Measurements from ENCODE around the gene RAD9A.

DNA sequence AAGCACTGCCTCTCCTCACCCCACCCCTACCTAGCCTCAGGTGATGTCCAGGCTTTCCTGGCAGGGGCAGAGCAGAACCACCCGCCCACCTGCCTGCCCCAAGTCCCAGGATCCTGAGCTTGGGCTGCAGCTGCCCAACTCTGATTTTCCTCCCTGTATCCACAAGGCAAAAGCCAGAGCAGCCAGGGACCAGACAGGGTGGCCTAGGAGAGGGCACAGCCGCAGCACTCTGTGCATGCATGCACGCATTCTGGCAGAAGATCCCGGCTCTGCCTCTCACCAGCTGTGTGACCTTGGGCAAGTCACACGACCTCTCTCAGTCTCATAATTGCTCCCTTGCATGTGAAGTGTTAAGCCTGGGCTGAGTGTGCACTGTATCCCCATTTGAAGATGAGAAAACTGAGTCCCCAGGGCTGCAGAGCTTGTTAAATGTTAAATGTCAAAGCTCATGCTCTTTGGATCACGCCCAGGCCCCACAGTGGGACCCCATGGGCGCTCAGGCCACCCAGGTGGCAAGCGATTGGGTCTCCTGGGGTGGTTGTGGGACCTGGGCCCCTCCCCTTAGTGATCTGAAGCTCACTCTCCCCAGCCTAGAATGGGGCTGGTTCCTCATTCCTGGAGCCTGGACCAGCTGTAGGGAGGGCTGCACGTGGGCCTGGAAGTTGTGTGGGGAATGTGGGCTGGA lies 20.9 kb downstream of the RAD9A start:
- no peak for TF ChIP-seq EZH2 (IDR thresholded peaks at IDR 0.05; ENCODE audit: insufficient read depth, low read length)
- TF ChIP-seq, protein P1, sequence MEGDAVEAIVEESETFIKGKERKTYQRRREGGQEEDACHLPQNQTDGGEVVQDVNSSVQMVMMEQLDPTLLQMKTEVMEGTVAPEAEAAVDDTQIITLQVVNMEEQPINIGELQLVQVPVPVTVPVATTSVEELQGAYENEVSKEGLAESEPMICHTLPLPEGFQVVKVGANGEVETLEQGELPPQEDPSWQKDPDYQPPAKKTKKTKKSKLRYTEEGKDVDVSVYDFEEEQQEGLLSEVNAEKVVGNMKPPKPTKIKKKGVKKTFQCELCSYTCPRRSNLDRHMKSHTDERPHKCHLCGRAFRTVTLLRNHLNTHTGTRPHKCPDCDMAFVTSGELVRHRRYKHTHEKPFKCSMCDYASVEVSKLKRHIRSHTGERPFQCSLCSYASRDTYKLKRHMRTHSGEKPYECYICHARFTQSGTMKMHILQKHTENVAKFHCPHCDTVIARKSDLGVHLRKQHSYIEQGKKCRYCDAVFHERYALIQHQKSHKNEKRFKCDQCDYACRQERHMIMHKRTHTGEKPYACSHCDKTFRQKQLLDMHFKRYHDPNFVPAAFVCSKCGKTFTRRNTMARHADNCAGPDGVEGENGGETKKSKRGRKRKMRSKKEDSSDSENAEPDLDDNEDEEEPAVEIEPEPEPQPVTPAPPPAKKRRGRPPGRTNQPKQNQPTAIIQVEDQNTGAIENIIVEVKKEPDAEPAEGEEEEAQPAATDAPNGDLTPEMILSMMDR (IDR thresholded peaks at IDR 0.05; ENCODE audit: insufficient read depth, low read depth, low read length): no peak

Measured in astrocyte (in vitro differentiated cells and primary cell).